Measurements from ENCODE around the gene COL4A2.

DNA sequence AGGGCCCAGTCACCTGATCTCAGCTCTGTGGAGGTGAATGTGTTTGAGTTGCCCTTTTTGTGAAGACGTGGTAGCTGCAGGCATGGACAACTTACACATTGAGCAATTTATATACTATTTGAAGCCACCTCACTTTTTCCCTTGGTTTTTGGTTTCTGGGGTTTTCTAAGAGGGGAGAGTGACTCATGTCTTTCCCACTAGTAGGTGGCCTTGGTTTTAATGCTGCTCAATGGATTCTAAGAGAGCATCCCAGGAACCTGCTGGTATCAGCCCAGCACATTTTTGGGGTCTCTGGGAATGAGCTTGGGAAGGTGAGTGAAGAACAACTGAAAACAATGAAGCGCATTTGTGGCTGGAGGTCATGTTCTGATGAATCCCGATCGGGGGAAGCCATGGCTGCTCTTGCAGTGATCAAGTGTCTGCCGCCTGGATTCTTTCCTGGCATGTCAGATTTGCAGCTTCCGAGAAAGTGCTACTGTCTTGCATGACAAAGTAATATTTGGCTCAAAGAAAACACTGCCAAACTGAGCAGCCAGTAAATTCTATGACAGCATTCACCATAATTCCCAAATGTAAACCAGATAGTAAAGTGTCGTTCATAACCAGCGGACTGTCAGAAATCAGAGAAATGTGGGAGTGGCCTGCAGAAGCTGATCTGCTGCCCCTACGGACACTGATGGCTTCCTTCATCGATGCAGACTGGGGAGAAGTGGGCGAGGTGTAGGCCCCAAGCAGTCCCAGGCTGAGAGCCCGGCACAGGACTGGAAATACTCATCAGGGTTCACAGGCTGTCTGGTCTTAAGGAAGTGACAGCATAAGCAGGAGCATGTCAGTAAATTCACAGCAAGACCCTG is 98.7 kb downstream of the COL4A2 start:
- TF ChIP-seq, protein P1, sequence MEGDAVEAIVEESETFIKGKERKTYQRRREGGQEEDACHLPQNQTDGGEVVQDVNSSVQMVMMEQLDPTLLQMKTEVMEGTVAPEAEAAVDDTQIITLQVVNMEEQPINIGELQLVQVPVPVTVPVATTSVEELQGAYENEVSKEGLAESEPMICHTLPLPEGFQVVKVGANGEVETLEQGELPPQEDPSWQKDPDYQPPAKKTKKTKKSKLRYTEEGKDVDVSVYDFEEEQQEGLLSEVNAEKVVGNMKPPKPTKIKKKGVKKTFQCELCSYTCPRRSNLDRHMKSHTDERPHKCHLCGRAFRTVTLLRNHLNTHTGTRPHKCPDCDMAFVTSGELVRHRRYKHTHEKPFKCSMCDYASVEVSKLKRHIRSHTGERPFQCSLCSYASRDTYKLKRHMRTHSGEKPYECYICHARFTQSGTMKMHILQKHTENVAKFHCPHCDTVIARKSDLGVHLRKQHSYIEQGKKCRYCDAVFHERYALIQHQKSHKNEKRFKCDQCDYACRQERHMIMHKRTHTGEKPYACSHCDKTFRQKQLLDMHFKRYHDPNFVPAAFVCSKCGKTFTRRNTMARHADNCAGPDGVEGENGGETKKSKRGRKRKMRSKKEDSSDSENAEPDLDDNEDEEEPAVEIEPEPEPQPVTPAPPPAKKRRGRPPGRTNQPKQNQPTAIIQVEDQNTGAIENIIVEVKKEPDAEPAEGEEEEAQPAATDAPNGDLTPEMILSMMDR (IDR thresholded peaks at IDR 0.05), result no peak
- no peak for TF ChIP-seq POLR2AphosphoS5 (IDR thresholded peaks at IDR 0.05; ENCODE audit: insufficient read depth in 1 of 2, low read depth in 1 of 2)

Measured in vagina (tissue), 2 donors.